Tibial artery (tissue), 4 donors: ENCODE results near the gene IQCE.

ENCODE experiments used
- DNase-seq, 2 donors: peaks; one replicate each; pipeline ENCODE4 v3.0.0-alpha.2; 2019
- H3K27ac ChIP-seq, 2 donors: fragments of 200-600 bp; sonication (generic) in 1 of 2; 1 replicate in 1 of 2; 2 replicates in 1 of 2; pipeline ENCODE4 v1.5.1; 2018 to 2019; ENCODE audit warnings: mild to moderate bottlenecking in 1 of 2
- H3K27me3 ChIP-seq, 2 donors: fragments of 200-600 bp; sonication (generic) in 1 of 2; one replicate each; pipeline versions ENCODE4 v1.5.1 to v1.6.0; 2016 to 2019
- H3K36me3 ChIP-seq, 3 donors: fragments of 200-600 bp; sonication (generic) in 2 of 3; one replicate each; pipeline ENCODE4 v1.5.1; 2016 to 2019; ENCODE audit warnings: mild to moderate bottlenecking in 2 of 3
- H3K4me1 ChIP-seq, 4 donors: fragments of 200-600 bp; sonication (generic) in 2 of 4; 1 replicate in 3 of 4; 2 replicates in 1 of 4; pipeline ENCODE4 v1.5.1; 2016 to 2019
- H3K4me3 ChIP-seq, 2 donors: fragments of 200-600 bp; sonication (generic) in 1 of 2; 1 replicate in 1 of 2; 2 replicates in 1 of 2; pipeline ENCODE4 v1.5.1; 2018 to 2019; ENCODE audit warnings: mild to moderate bottlenecking in 2 of 2
- H3K9me3 ChIP-seq, 3 donors: fragments of 200-600 bp; sonication (generic) in 1 of 3; one replicate each; pipeline ENCODE4 v1.5.1; 2016 to 2019
- CTCF ChIP-seq, 2 experiments: fragments of 200-600 bp in 1 of 2; fragments of 450-650 bp in 1 of 2; IDR thresholded peaks; one replicate each; pipeline ENCODE4 v1.5.1; 2017 to 2019; ENCODE audit warnings: antibody characterized with exemption in 2 of 2, mild to moderate bottlenecking in 1 of 2, moderate library complexity in 1 of 2
- intact Hi-C: fragments of 100-400 bp; cut with DNase I; formaldehyde crosslinking; loops from one replicate; pipeline ENCODE4 v1.15.0; 2023; ENCODE audit warnings: low total_unique reads

IQCE gene

GRCh38 chr7:2635148-2635668 lies 76.4 kb downstream of the IQCE start:
- TF ChIP-seq CTCF (IDR thresholded peaks at IDR 0.05): no peak
- intact Hi-C loops: no loop called here
- Histone ChIP-seq H3K4me3 (no peak overlapping the region), H3K9me3 (no peaks in the 10 kb centered on the region), H3K27me3 (no peaks in the 10 kb centered on the region), H3K4me1 (peaks cover 12 to 86% (median 65%) of the 10 kb centered on the region in 4 donors), H3K27ac (peak overlapping the region; percentile 1 to 86), H3K36me3 (no peaks in the 10 kb centered on the region)
- DNase-seq: no peak

GRCh38 chr7:2635810-2636701 lies 77.3 kb downstream of the IQCE start:
- peak in 1 of 2 donors; percentile 84 for DNase-seq
- TF ChIP-seq CTCF (IDR thresholded peaks at IDR 0.05): no peak
- Histone ChIP-seq H3K4me1 (peaks cover 12 to 93% (median 72%) of the 10 kb centered on the region in 4 donors), H3K27me3 (no peaks in the 10 kb centered on the region), H3K36me3 (no peaks in the 10 kb centered on the region), H3K27ac (peak overlapping the region; percentile 1 to 27), H3K4me3 (no peak overlapping the region), H3K9me3 (no peaks in the 10 kb centered on the region)
- intact Hi-C loops: no loop called here

GRCh38 chr7:2637066-2637471 lies 78.3 kb downstream of the IQCE start:
- H3K27me3 ChIP-seq: no peaks in the 10 kb centered on the region
- H3K27ac ChIP-seq: peak overlapping the region in 1 of 2 donors; percentile 27
- H3K36me3 ChIP-seq: no peaks in the 10 kb centered on the region
- H3K4me3 ChIP-seq: no peak overlapping the region
- intact Hi-C loops: no loop called here
- peaks cover 12 to 100% (median 80%) of the 10 kb centered on the region in 4 donors for H3K4me1 ChIP-seq
- TF ChIP-seq CTCF (IDR thresholded peaks at IDR 0.05): no peak
- H3K9me3 ChIP-seq: no peaks in the 10 kb centered on the region
- no peak for DNase-seq

GRCh38 chr7:2637505-2638223 lies 78.9 kb downstream of the IQCE start:
- peak; percentile 76 to 83 for DNase-seq
- no peak overlapping the region for H3K4me3 ChIP-seq
- intact Hi-C loops: no loop called here
- TF ChIP-seq CTCF (IDR thresholded peaks at IDR 0.05): no peak
- no peaks in the 10 kb centered on the region for H3K36me3 ChIP-seq
- no peaks in the 10 kb centered on the region for H3K27me3 ChIP-seq
- no peaks in the 10 kb centered on the region for H3K9me3 ChIP-seq
- peaks cover 12 to 98% (median 75%) of the 10 kb centered on the region in 4 donors for H3K4me1 ChIP-seq
- H3K27ac ChIP-seq: peak overlapping the region; percentile 8 to 63

GRCh38 chr7:2638224-2638991 lies 79.6 kb downstream of the IQCE start:
- peak in 1 of 2 donors; percentile 91 for DNase-seq
- Histone ChIP-seq H3K4me3 (peak overlapping the region in 1 of 2 donors; percentile 11), H3K27me3 (no peaks in the 10 kb centered on the region), H3K4me1 (peaks cover 12 to 91% (median 68%) of the 10 kb centered on the region in 4 donors), H3K9me3 (no peaks in the 10 kb centered on the region), H3K36me3 (no peaks in the 10 kb centered on the region), H3K27ac (peak overlapping the region; percentile 8 to 63)
- no peak for TF ChIP-seq CTCF (IDR thresholded peaks at IDR 0.05)
- intact Hi-C loops: no loop called here
